NCI-H1694 (cell line): Measurements from ENCODE around the gene TBC1D28.
A peak's percentile ranks its signal among the peaks of the same experiment; 100 is the strongest.
"Not testable (repeated sequence)": the region's sequence is repeated elsewhere in the genome, so short reads cannot be mapped to it uniquely, and the experiment has no call there.

ENCODE experiments used
- DNase-seq: peaks from one replicate; lab custom pipeline; 2025; lab: John Stamatoyannopoulos, UW

TBC1D28 gene

GRCh38 chr17:18644291-18644690 is at the start of gene TBC1D28:
TSS of gene TBC1D28 (minus strand) at chr17:18644391. CDS start at chr17:18641352, 3,039 bp downstream.
- DNase-seq: not testable (repeated sequence)

GRCh38 chr17:18682668-18683067 is 38.5 kb upstream of the TBC1D28 start:
- not testable (repeated sequence) for DNase-seq

GRCh38 chr17:18681767-18682571 is 37.8 kb upstream of the TBC1D28 start, which contains the start of gene FOXO3B:
TSS of gene FOXO3B (minus strand) at chr17:18682314. CDS start at chr17:18681651, 663 bp downstream.
- peak; percentile 30 for DNase-seq

GRCh38 chr17:18677381-18677780 is 33.2 kb upstream of the TBC1D28 start:
- not testable (repeated sequence) for DNase-seq

GRCh38 chr17:18676928-18677327 is 32.7 kb upstream of the TBC1D28 start:
- not testable (repeated sequence) for DNase-seq

- DNase-seq: not testable (repeated sequence)
These were observed 28.4 kb upstream of the TBC1D28 start for GRCh38 chr17:18672395-18673227.

GRCh38 chr17:18668625-18669024 is 24.4 kb upstream of the TBC1D28 start:
- DNase-seq: not testable (repeated sequence)

GRCh38 chr17:18667535-18667934 is 23.3 kb upstream of the TBC1D28 start:
- DNase-seq: not testable (repeated sequence)

- DNase-seq: not testable (repeated sequence)
These were observed 22.1 kb upstream of the TBC1D28 start for GRCh38 chr17:18666326-18666725.

GRCh38 chr17:18661924-18662624 is 17.9 kb upstream of the TBC1D28 start:
- not testable (repeated sequence) for DNase-seq

GRCh38 chr17:18650094-18650493 is 5.9 kb upstream of the TBC1D28 start:
- not testable (repeated sequence) for DNase-seq

- DNase-seq: not testable (repeated sequence)
These were observed 1.1 kb downstream of the TBC1D28 start for GRCh38 chr17:18643124-18643523.

GRCh38 chr17:18638357-18638756 is 5.8 kb downstream of the TBC1D28 start:
- DNase-seq: not testable (repeated sequence)

GRCh38 chr17:18636237-18636636 is 8.0 kb downstream of the TBC1D28 start:
- DNase-seq: not testable (repeated sequence)

- not testable (repeated sequence) for DNase-seq
These were observed 8.4 kb downstream of the TBC1D28 start for GRCh38 chr17:18635773-18636172.

- DNase-seq: not testable (repeated sequence)
These were observed 9.5 kb downstream of the TBC1D28 start for GRCh38 chr17:18634550-18635263.

GRCh38 chr17:18626152-18626870 is 17.9 kb downstream of the TBC1D28 start:
- no peak for DNase-seq

GRCh38 chr17:18625509-18626104 is 18.6 kb downstream of the TBC1D28 start:
- peak; percentile 16 for DNase-seq

GRCh38 chr17:18624862-18625501 is 19.2 kb downstream of the TBC1D28 start:
- not testable (repeated sequence) for DNase-seq

- not testable (repeated sequence) for DNase-seq
These were observed 26.6 kb downstream of the TBC1D28 start for GRCh38 chr17:18617613-18618012.
